NT2/D1 (cell line): ENCODE data around the gene PODXL2.
"Not testable (repeated sequence)": the region's sequence is repeated elsewhere in the genome, so short reads cannot be mapped to it uniquely, and the experiment has no call there.

Experiments
- DNase-seq: peaks from one replicate; pipeline ENCODE4 v3.0.0-alpha.2; 2011; ENCODE audit warnings: low read depth, low spot score
- H3K27me3 ChIP-seq: 2 replicates; pipeline ENCODE4 v1.6.0; 2011; ENCODE audit warnings: mild to moderate bottlenecking; ENCODE audit not compliant: insufficient read length, insufficient read depth
- H3K36me3 ChIP-seq: 2 replicates; pipeline ENCODE4 v1.6.1; 2011; ENCODE audit warnings: mild to moderate bottlenecking, low read length, mixed read lengths; ENCODE audit not compliant: insufficient read depth, insufficient read length
- H3K4me1 ChIP-seq: 2 replicates; pipeline ENCODE4 v1.5.1; 2011; ENCODE audit not compliant: insufficient read depth, insufficient read length
- H3K4me3 ChIP-seq: 2 replicates; pipeline ENCODE4 v1.5.1; 2011; ENCODE audit warnings: low read depth; ENCODE audit not compliant: insufficient read length
- H3K9ac ChIP-seq: 2 replicates; pipeline ENCODE4 v1.6.0; 2011; ENCODE audit warnings: low read depth; ENCODE audit not compliant: insufficient read length
- H3K9me3 ChIP-seq: 2 replicates; pipeline ENCODE4 v1.5.1; 2011; ENCODE audit warnings: mild to moderate bottlenecking, low read length; ENCODE audit not compliant: insufficient read depth
- SUZ12 ChIP-seq: IDR thresholded peaks from 2 replicates; pipeline ENCODE4 v1.6.1; 2011; ENCODE audit not compliant: insufficient read length, insufficient read depth; ENCODE audit errors: extremely low read depth
- YY1 ChIP-seq: IDR thresholded peaks from 2 replicates; pipeline ENCODE4 v1.6.1; 2011; ENCODE audit not compliant: insufficient read length, insufficient read depth
- ZNF274 ChIP-seq: IDR thresholded peaks from 2 replicates; pipeline ENCODE4 v1.6.1; 2011; ENCODE audit warnings: mild to moderate bottlenecking, low read depth, low read length

The PODXL2 gene

GRCh38 chr3:127700406-127700805 lies 71.4 kb downstream of the PODXL2 start:
- Histone ChIP-seq H3K9me3 (no peaks in the 10 kb centered on the region), H3K4me1 (peaks cover 19% of the 10 kb centered on the region), H3K27me3 (no peaks in the 10 kb centered on the region), H3K4me3 (no peak overlapping the region), H3K36me3 (no peaks in the 10 kb centered on the region), H3K9ac (no peak overlapping the region)
- DNase-seq, result no peak
- TF ChIP-seq YY1 (no peak), ZNF274 (no peak), SUZ12 (no peak)

- H3K9me3 ChIP-seq, result no peaks in the 10 kb centered on the region
- no peak overlapping the region for H3K9ac ChIP-seq
- H3K4me1 ChIP-seq, result peaks cover 17% of the 10 kb centered on the region
- H3K4me3 ChIP-seq, result no peak overlapping the region
- H3K27me3 ChIP-seq, result no peaks in the 10 kb centered on the region
- no peak for TF ChIP-seq YY1
- TF ChIP-seq ZNF274, result no peak
- TF ChIP-seq SUZ12, result no peak
- no peaks in the 10 kb centered on the region for H3K36me3 ChIP-seq
- DNase-seq, result no peak
Observed at GRCh38 chr3:127701280-127701911, 72.4 kb downstream of the PODXL2 start.

GRCh38 chr3:127702151-127702578 lies 73.2 kb downstream of the PODXL2 start:
- no peaks in the 10 kb centered on the region for H3K27me3 ChIP-seq
- no peaks in the 10 kb centered on the region for H3K9me3 ChIP-seq
- no peaks in the 10 kb centered on the region for H3K36me3 ChIP-seq
- no peak overlapping the region for H3K9ac ChIP-seq
- H3K4me3 ChIP-seq, result no peak overlapping the region
- no peak for DNase-seq
- TF ChIP-seq ZNF274 (no peak), SUZ12 (no peak), YY1 (no peak)
- peaks cover 16% of the 10 kb centered on the region for H3K4me1 ChIP-seq

GRCh38 chr3:127704840-127705239 lies 75.9 kb downstream of the PODXL2 start:
- not testable (repeated sequence) for H3K36me3 ChIP-seq, H3K4me3 ChIP-seq, H3K27me3 ChIP-seq, H3K9me3 ChIP-seq, H3K9ac ChIP-seq, DNase-seq
- peaks cover 17% of the 10 kb centered on the region for H3K4me1 ChIP-seq

- no peak for TF ChIP-seq ZNF274
- no peak for TF ChIP-seq YY1
- TF ChIP-seq SUZ12, result no peak
- no peaks in the 10 kb centered on the region for H3K36me3 ChIP-seq
- no peaks in the 10 kb centered on the region for H3K9me3 ChIP-seq
- DNase-seq, result no peak
- H3K4me1 ChIP-seq, result peaks cover 23% of the 10 kb centered on the region
- no peaks in the 10 kb centered on the region for H3K27me3 ChIP-seq
- no peak overlapping the region for H3K9ac ChIP-seq
- no peak overlapping the region for H3K4me3 ChIP-seq
Observed at GRCh38 chr3:127706312-127706711, 77.3 kb downstream of the PODXL2 start.

GRCh38 chr3:127706785-127707351 lies 77.9 kb downstream of the PODXL2 start:
- no peak for TF ChIP-seq SUZ12
- no peak for TF ChIP-seq ZNF274
- no peak for TF ChIP-seq YY1
- no peak overlapping the region for H3K9ac ChIP-seq
- H3K4me3 ChIP-seq, result no peak overlapping the region
- DNase-seq, result no peak
- no peaks in the 10 kb centered on the region for H3K27me3 ChIP-seq
- peaks cover 23% of the 10 kb centered on the region for H3K4me1 ChIP-seq
- no peaks in the 10 kb centered on the region for H3K9me3 ChIP-seq
- no peaks in the 10 kb centered on the region for H3K36me3 ChIP-seq

- H3K4me3 ChIP-seq, result no peak overlapping the region
- no peak for DNase-seq
- H3K4me1 ChIP-seq, result peaks cover 20% of the 10 kb centered on the region
- H3K9ac ChIP-seq, result no peak overlapping the region
- H3K36me3 ChIP-seq, result no peaks in the 10 kb centered on the region
- no peaks in the 10 kb centered on the region for H3K27me3 ChIP-seq
- no peaks in the 10 kb centered on the region for H3K9me3 ChIP-seq
- TF ChIP-seq SUZ12, result no peak
- no peak for TF ChIP-seq YY1
- no peak for TF ChIP-seq ZNF274
Observed at GRCh38 chr3:127707851-127708411, 78.9 kb downstream of the PODXL2 start.
